ENCODE data around the gene CIB4.

Gene CIB4

DNA sequence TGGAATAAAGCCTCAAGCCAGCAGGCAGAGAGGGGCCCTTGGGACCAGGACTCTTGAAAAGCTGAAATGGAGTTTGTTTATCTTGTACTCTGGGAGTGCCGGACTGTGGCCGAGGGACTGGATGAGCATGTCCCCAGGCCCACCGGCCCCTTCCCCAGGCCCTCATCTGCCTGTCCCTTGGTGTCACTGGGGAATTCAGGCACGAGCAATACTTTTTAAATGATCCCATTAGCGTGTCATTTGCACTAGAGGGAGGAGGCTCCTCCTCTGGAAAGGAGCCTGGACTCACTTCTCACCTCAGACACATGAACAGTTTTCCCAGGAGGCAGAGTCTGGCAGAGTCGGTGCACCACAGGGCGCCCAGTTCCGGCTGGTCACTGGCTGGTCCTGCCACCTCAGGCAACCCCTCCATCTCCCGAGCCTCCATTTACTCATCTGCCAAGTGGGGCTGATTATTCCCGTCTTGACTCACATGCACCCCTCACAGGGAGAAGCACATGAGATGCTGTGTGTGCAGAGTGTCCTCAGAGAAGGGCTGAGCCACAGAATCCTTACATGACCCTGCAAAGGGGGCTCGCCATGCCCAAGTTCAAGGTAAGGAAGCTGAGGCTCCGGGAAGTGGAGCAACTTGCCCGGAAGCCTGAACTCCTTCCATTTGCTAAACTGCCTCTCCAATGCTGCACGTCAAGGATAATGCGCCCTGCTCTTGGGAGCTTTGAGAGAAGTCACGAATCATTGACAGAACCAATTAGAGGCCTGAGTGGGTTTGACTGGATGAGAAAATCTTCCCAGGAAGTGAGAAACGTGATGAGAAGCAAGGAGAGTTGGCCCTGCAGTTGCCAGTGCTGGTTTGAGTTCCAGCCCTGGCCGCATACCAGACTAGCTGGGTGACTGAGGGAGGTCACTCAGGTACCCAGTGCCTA is 26.7 kb downstream of the CIB4 start:
- WGBS, 2 experiments (ENCODE audit: insufficient coverage in 2 of 2): 89 to 91% methylated on average over 16 to 18 of the region's 18 CpGs
- H3K4me1 ChIP-seq (ENCODE audit: control insufficient read depth, insufficient read depth, low read length, poor library complexity, severe bottlenecking): peaks cover 8% of the 10 kb centered on the region

DNA sequence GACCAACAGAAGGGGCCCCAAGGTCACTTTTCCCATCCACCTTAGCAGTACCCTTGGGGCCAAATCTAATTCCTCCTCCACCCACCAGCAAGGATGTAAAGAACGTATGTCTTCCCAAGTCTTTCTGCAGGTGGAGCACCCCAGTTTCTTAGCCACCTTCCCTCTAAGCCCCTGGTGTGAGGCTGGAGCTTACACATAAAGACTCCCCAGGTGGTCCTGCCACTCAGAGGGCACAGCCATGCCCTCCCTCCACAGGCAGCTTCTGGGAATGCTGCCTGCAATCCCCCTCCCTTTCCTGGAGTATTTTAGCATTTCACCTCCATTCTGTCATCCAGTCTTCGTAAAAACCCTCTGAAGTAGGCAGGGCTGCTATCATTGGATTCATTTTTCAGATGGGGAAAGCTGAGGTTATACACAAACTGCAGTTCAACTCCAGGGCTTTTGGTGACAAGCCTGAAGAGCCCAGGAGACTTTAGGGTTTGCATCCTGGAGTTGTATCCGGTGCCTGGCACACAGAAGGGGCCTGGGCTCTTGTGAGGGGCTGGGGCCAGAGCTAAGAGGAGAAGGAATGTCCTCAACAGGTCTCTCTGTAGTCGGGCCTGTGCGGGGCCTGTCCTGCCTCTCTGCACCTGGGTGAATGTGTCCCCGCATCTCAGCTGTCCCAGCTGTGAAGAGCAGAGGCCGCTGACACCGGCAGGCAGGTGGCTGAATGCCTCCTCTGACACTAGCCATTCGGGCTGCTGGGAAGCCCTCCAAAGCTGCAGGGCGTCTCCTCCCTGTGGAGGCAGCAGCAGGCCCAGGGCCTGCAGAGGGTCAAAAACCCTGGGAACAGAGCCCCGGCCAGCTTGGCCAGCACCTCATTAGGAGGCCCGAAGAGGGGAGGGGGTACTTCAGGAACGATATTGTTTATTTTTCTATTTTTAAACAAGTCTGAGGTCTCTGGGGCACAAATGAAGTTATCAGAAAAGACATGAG is 27.6 kb downstream of the CIB4 start:
- H3K9me3 ChIP-seq (ENCODE audit: control insufficient read depth, low read length): no peaks in the 10 kb centered on the region
- no peaks in the 10 kb centered on the region for H3K36me3 ChIP-seq (ENCODE audit: control insufficient read depth, insufficient read depth, low read length)
- no peak overlapping the region for H3K4me3 ChIP-seq (ENCODE audit: extremely low read depth, insufficient read depth, low read length, poor library complexity, severe bottlenecking)
- 54 to 60% methylated on average over 9 to 10 of the region's 13 CpGs for WGBS, 2 experiments (ENCODE audit: insufficient coverage in 2 of 2)
- peaks cover 8% of the 10 kb centered on the region for H3K4me1 ChIP-seq (ENCODE audit: control insufficient read depth, insufficient read depth, low read length, poor library complexity, severe bottlenecking)
- no peak overlapping the region for H3K27ac ChIP-seq (ENCODE audit: low read depth, low read length, severe bottlenecking)

More for the DNA sequence above, 26.7 kb downstream of the CIB4 start:
- Histone ChIP-seq H3K4me3 (ENCODE audit: extremely low read depth, insufficient read depth, low read length, poor library complexity, severe bottlenecking) (no peak overlapping the region), H3K9me3 (ENCODE audit: control insufficient read depth, low read length) (no peaks in the 10 kb centered on the region), H3K27ac (ENCODE audit: low read depth, low read length, severe bottlenecking) (no peak overlapping the region), H3K36me3 (ENCODE audit: control insufficient read depth, insufficient read depth, low read length) (no peaks in the 10 kb centered on the region)

DNA sequence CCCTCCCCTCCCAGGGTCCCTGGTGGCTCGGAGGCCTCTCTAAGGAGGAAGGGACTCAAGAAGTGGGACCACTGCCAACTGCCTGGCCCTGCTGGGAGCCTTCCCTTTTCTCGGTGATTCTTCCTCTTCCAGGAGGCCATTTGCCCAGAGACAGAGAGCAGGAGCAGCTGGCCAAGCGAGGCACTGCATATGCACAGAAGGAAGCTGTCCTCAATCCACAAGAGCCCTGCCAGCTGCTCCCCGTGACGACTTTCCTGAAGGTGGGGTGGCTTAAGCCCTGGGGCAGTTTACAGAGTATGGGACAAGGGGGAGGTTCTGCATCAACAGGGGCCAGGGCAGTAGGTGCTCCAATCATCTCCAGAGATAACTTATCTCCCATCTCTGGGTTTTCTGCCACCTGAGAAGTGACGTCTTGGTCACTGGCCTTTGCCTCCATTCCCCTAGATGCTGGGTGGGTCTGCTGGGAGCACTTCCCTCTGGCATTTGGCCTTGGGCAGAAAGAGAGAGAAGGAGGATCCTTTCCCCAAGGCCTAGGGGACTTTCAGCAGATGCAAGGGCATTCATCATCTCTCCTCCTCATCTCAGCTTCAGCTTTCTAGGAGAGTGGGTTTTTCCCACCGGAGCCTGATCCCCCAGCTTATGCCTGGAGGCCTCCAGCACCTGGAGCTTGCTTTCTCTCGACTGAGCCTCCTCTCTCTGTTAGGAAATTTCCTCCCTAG is 28.5 kb downstream of the CIB4 start:
- no peak overlapping the region for H3K4me3 ChIP-seq (ENCODE audit: extremely low read depth, insufficient read depth, low read length, poor library complexity, severe bottlenecking)
- WGBS, 2 experiments (ENCODE audit: insufficient coverage in 2 of 2): 58 to 63% methylated on average over 4 to 7 of the region's 8 CpGs
- H3K4me1 ChIP-seq (ENCODE audit: control insufficient read depth, insufficient read depth, low read length, poor library complexity, severe bottlenecking): peaks cover 8% of the 10 kb centered on the region
- no peaks in the 10 kb centered on the region for H3K36me3 ChIP-seq (ENCODE audit: control insufficient read depth, insufficient read depth, low read length)
- H3K9me3 ChIP-seq (ENCODE audit: control insufficient read depth, low read length): no peaks in the 10 kb centered on the region
- H3K27ac ChIP-seq (ENCODE audit: low read depth, low read length, severe bottlenecking): no peak overlapping the region

DNA sequence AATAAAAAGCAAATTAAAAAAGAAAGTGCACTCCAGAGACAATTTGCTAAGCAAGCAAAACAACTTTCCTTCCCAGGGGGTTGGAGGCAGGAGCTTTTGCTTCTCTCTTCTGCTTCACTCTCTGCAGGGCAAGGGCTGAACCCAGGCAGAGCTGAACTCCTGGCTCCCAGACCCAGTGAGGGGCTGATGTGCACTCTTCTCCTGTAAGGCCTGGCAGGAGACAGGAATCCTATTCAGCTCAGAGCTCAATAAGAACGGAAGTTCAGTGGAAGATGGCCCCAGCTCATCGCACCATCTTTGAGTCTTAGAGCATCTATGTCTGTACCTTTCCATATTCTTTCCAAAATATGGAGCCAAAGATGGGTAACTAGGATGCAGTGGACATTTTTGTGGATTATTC is 29.1 kb downstream of the CIB4 start:
- Histone ChIP-seq H3K4me1 (ENCODE audit: control insufficient read depth, insufficient read depth, low read length, poor library complexity, severe bottlenecking) (peaks cover 8% of the 10 kb centered on the region), H3K4me3 (ENCODE audit: extremely low read depth, insufficient read depth, low read length, poor library complexity, severe bottlenecking) (no peak overlapping the region), H3K36me3 (ENCODE audit: control insufficient read depth, insufficient read depth, low read length) (no peaks in the 10 kb centered on the region), H3K27ac (ENCODE audit: low read depth, low read length, severe bottlenecking) (no peak overlapping the region), H3K9me3 (ENCODE audit: control insufficient read depth, low read length) (no peaks in the 10 kb centered on the region)
- 80 to 100% methylated on average over 1 of the region's 2 CpGs for WGBS, 2 experiments (ENCODE audit: insufficient coverage in 2 of 2)

GRCh38 chr2:26610504-26611335 is 30.4 kb downstream of the CIB4 start:
- Histone ChIP-seq H3K36me3 (ENCODE audit: control insufficient read depth, insufficient read depth, low read length) (no peaks in the 10 kb centered on the region), H3K27ac (ENCODE audit: low read depth, low read length, severe bottlenecking) (no peak overlapping the region), H3K4me3 (ENCODE audit: extremely low read depth, insufficient read depth, low read length, poor library complexity, severe bottlenecking) (no peak overlapping the region), H3K9me3 (ENCODE audit: control insufficient read depth, low read length) (no peaks in the 10 kb centered on the region), H3K4me1 (ENCODE audit: control insufficient read depth, insufficient read depth, low read length, poor library complexity, severe bottlenecking) (peaks cover 8% of the 10 kb centered on the region)
- WGBS, 2 experiments (ENCODE audit: insufficient coverage in 2 of 2): 81 to 85% methylated on average over 5 to 6 of the region's 7 CpGs

DNA sequence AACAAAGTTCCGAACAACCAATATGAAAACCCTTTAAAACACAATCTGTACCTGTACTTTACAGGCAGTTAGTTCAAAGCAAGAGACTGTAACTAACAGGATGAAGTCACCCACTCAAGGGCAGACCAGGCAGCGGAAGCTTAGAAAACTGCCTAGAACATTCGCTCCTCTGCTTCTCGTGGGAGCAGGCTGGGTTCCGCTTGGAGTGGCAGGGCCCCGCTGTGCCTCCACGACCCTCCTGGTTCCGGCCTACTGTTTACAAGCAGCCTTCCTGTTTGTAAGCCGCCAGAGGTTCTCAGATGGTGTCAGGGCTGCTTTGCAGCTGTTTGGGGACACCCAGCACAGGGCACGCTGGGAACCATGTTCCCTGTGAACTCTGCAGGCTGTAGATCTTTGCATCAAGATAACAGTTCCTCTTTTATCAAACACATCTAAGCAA is 31.3 kb downstream of the CIB4 start:
- Histone ChIP-seq H3K9me3 (ENCODE audit: control insufficient read depth, low read length) (no peaks in the 10 kb centered on the region), H3K36me3 (ENCODE audit: control insufficient read depth, insufficient read depth, low read length) (no peaks in the 10 kb centered on the region), H3K27ac (ENCODE audit: low read depth, low read length, severe bottlenecking) (peak overlapping the region; percentile 38), H3K4me3 (ENCODE audit: extremely low read depth, insufficient read depth, low read length, poor library complexity, severe bottlenecking) (no peak overlapping the region), H3K4me1 (ENCODE audit: control insufficient read depth, insufficient read depth, low read length, poor library complexity, severe bottlenecking) (peaks cover 8% of the 10 kb centered on the region)
- WGBS, 2 experiments (ENCODE audit: insufficient coverage in 2 of 2): 69 to 76% methylated on average over 9 to 10 of the region's 10 CpGs

DNA sequence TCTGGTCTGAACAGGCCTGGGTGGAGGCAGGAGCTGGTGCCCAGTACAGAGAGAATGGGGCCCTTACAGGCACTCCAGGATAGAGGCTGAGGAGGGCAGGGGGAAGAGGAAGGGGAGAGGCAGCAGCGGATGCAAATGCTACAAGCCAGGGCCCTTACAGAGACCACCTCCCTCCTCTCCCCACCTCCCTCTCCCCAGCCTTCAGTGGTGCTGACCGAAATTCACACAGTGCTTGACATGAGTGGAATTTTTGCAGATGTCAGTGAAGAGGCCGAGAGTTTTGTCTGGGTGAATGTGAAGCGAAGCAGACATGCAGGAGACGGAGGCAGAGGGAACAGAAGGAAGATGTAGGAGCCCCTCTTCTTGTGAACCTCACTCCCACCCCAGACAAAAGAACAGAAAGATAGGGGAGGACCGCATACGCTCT is 31.9 kb downstream of the CIB4 start:
- H3K27ac ChIP-seq (ENCODE audit: low read depth, low read length, severe bottlenecking): peak overlapping the region; percentile 38
- peaks cover 8% of the 10 kb centered on the region for H3K4me1 ChIP-seq (ENCODE audit: control insufficient read depth, insufficient read depth, low read length, poor library complexity, severe bottlenecking)
- H3K9me3 ChIP-seq (ENCODE audit: control insufficient read depth, low read length): no peaks in the 10 kb centered on the region
- no peak overlapping the region for H3K4me3 ChIP-seq (ENCODE audit: extremely low read depth, insufficient read depth, low read length, poor library complexity, severe bottlenecking)
- no peaks in the 10 kb centered on the region for H3K36me3 ChIP-seq (ENCODE audit: control insufficient read depth, insufficient read depth, low read length)
- 63 to 67% methylated on average over 2 to 3 of the region's 7 CpGs for WGBS, 2 experiments (ENCODE audit: insufficient coverage in 2 of 2)

GRCh38 chr2:26608557-26608956 is 32.6 kb downstream of the CIB4 start:
- Histone ChIP-seq H3K36me3 (ENCODE audit: control insufficient read depth, insufficient read depth, low read length) (no peaks in the 10 kb centered on the region), H3K4me3 (ENCODE audit: extremely low read depth, insufficient read depth, low read length, poor library complexity, severe bottlenecking) (no peak overlapping the region), H3K27ac (ENCODE audit: low read depth, low read length, severe bottlenecking) (no peak overlapping the region), H3K4me1 (ENCODE audit: control insufficient read depth, insufficient read depth, low read length, poor library complexity, severe bottlenecking) (peaks cover 8% of the 10 kb centered on the region), H3K9me3 (ENCODE audit: control insufficient read depth, low read length) (no peaks in the 10 kb centered on the region)
- 77 to 90% methylated on average over 5 of the region's 8 CpGs for WGBS, 2 experiments (ENCODE audit: insufficient coverage in 2 of 2)

- Histone ChIP-seq H3K4me3 (ENCODE audit: extremely low read depth, insufficient read depth, low read length, poor library complexity, severe bottlenecking) (no peak overlapping the region), H3K4me1 (ENCODE audit: control insufficient read depth, insufficient read depth, low read length, poor library complexity, severe bottlenecking) (peaks cover 8% of the 10 kb centered on the region)
- 79 to 96% methylated on average over 5 to 8 of the region's 8 CpGs for WGBS, 2 experiments (ENCODE audit: insufficient coverage in 2 of 2)
Measured at GRCh38 chr2:26607698-26608097, 33.5 kb downstream of the CIB4 start.

More at GRCh38 chr2:26607698-26608097, 33.5 kb downstream of the CIB4 start:
- Histone ChIP-seq H3K9me3 (ENCODE audit: control insufficient read depth, low read length) (no peaks in the 10 kb centered on the region), H3K27ac (ENCODE audit: low read depth, low read length, severe bottlenecking) (no peak overlapping the region), H3K36me3 (ENCODE audit: control insufficient read depth, insufficient read depth, low read length) (no peaks in the 10 kb centered on the region)
